ENCODE results near the gene AGAP2. TPM values are rescaled to one million over a fixed set of nuclear protein-coding genes. Genes with fewer than 3 reads are reported as not detected.

AGAP2 gene
- total and polyA plus RNA-seq, 9 of the 15 experiments (the other 6 are each of a cell fraction or from before 2014, with no cell fraction given), result 0.04 to 0.77 (median 0.28) TPM; not detected in 1

DNA sequence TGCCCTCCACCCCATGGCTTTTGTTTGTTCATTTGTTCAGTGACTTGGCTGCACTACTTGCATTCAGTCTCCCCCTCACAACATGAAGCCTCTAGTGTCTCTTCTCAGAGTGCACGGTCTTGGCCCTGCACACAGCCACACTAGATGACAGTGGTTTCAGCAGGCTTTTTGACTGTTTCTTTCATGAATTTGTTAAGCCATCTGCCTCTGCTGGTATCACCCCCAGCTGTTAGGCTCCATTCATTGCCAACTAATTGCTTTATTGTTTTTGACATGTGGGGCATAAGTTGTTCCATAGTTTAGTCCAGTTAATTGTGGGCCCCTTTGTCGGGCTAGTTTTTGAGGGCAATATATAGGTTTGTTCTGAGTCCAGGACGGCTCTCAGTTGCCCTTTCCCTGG lies 25.8 kb downstream of the AGAP2 start:
- no peaks in the 10 kb centered on the region for H4K20me1 ChIP-seq (replicated peaks; ENCODE audit: control insufficient read depth, insufficient read depth, low read length)
- H3K27ac ChIP-seq (ENCODE audit: extremely low read depth, low read depth, low read length), result no peak overlapping the region
- no TSS peak for BruUV-seq (replicated peaks)
- peaks cover 21% of the 10 kb centered on the region; the same call in 2 of the 3 replicates for H3K36me3 ChIP-seq (ENCODE audit: control insufficient read depth, insufficient read depth, low read length)
- FAIRE-seq (no peak), DNase-seq (ENCODE audit: extremely low read depth in 1 of 4, low spot score in 3 of 4) (no peak), ATAC-seq (no peak)
- H3K79me2 ChIP-seq (ENCODE audit: control insufficient read depth, insufficient read depth, low read length), result no peaks in the 10 kb centered on the region
- CTCF ChIA-PET (ENCODE audit: low intra/inter-chr PET ratio), result no interaction called here
- TF ChIP-seq SRF (CRISPR knock-in tag; IDR thresholded peaks at IDR 0.05) (no peak), MYBL2 (IDR thresholded peaks at IDR 0.05; ENCODE audit: low read depth) (no peak), MYBL2 (CRISPR knock-in tag; IDR thresholded peaks at IDR 0.05; ENCODE audit: borderline replicate concordance) (no peak), NFIC (IDR thresholded peaks at IDR 0.05) (no peak), FOXJ2 (tag; IDR thresholded peaks at IDR 0.05) (no peak)
- TF ChIP-seq, protein P1, sequence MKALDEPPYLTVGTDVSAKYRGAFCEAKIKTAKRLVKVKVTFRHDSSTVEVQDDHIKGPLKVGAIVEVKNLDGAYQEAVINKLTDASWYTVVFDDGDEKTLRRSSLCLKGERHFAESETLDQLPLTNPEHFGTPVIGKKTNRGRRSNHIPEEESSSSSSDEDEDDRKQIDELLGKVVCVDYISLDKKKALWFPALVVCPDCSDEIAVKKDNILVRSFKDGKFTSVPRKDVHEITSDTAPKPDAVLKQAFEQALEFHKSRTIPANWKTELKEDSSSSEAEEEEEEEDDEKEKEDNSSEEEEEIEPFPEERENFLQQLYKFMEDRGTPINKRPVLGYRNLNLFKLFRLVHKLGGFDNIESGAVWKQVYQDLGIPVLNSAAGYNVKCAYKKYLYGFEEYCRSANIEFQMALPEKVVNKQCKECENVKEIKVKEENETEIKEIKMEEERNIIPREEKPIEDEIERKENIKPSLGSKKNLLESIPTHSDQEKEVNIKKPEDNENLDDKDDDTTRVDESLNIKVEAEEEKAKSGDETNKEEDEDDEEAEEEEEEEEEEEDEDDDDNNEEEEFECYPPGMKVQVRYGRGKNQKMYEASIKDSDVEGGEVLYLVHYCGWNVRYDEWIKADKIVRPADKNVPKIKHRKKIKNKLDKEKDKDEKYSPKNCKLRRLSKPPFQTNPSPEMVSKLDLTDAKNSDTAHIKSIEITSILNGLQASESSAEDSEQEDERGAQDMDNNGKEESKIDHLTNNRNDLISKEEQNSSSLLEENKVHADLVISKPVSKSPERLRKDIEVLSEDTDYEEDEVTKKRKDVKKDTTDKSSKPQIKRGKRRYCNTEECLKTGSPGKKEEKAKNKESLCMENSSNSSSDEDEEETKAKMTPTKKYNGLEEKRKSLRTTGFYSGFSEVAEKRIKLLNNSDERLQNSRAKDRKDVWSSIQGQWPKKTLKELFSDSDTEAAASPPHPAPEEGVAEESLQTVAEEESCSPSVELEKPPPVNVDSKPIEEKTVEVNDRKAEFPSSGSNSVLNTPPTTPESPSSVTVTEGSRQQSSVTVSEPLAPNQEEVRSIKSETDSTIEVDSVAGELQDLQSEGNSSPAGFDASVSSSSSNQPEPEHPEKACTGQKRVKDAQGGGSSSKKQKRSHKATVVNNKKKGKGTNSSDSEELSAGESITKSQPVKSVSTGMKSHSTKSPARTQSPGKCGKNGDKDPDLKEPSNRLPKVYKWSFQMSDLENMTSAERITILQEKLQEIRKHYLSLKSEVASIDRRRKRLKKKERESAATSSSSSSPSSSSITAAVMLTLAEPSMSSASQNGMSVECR (CRISPR knock-in tag; IDR thresholded peaks at IDR 0.05), result no peak
- TF ChIP-seq, protein P2, sequence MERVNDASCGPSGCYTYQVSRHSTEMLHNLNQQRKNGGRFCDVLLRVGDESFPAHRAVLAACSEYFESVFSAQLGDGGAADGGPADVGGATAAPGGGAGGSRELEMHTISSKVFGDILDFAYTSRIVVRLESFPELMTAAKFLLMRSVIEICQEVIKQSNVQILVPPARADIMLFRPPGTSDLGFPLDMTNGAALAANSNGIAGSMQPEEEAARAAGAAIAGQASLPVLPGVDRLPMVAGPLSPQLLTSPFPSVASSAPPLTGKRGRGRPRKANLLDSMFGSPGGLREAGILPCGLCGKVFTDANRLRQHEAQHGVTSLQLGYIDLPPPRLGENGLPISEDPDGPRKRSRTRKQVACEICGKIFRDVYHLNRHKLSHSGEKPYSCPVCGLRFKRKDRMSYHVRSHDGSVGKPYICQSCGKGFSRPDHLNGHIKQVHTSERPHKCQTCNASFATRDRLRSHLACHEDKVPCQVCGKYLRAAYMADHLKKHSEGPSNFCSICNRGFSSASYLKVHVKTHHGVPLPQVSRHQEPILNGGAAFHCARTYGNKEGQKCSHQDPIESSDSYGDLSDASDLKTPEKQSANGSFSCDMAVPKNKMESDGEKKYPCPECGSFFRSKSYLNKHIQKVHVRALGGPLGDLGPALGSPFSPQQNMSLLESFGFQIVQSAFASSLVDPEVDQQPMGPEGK (CRISPR knock-in tag; IDR thresholded peaks at IDR 0.05; ENCODE audit: borderline replicate concordance), result no peak
- TF ChIP-seq, protein P3, sequence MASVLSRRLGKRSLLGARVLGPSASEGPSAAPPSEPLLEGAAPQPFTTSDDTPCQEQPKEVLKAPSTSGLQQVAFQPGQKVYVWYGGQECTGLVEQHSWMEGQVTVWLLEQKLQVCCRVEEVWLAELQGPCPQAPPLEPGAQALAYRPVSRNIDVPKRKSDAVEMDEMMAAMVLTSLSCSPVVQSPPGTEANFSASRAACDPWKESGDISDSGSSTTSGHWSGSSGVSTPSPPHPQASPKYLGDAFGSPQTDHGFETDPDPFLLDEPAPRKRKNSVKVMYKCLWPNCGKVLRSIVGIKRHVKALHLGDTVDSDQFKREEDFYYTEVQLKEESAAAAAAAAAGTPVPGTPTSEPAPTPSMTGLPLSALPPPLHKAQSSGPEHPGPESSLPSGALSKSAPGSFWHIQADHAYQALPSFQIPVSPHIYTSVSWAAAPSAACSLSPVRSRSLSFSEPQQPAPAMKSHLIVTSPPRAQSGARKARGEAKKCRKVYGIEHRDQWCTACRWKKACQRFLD (CRISPR knock-in tag; IDR thresholded peaks at IDR 0.05), result no peak
- TF ChIP-seq, protein P4, sequence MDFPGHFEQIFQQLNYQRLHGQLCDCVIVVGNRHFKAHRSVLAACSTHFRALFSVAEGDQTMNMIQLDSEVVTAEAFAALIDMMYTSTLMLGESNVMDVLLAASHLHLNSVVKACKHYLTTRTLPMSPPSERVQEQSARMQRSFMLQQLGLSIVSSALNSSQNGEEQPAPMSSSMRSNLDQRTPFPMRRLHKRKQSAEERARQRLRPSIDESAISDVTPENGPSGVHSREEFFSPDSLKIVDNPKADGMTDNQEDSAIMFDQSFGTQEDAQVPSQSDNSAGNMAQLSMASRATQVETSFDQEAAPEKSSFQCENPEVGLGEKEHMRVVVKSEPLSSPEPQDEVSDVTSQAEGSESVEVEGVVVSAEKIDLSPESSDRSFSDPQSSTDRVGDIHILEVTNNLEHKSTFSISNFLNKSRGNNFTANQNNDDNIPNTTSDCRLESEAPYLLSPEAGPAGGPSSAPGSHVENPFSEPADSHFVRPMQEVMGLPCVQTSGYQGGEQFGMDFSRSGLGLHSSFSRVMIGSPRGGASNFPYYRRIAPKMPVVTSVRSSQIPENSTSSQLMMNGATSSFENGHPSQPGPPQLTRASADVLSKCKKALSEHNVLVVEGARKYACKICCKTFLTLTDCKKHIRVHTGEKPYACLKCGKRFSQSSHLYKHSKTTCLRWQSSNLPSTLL (IDR thresholded peaks at IDR 0.05), result no peak
- in situ Hi-C loops (cut with MboI) (no loop called here), intact Hi-C loops (cut with micrococcal nuclease) (no loop called here)
- no peaks in the 10 kb centered on the region for H3K9me3 ChIP-seq (replicated peaks; ENCODE audit: control insufficient read depth, insufficient read depth, low read depth, low read length)
- POLR2A ChIA-PET, result interaction anchor here (0.7 to 1.2 kb wide), 3 partner anchors 11 to 17 kb away, joined by 3 to 5 read pairs (median 4); no protein-coding TSS in a partner anchor
- H3K4me3 ChIP-seq, result no peak overlapping the region
- no peak overlapping the region for H3K9ac ChIP-seq (ENCODE audit: insufficient read depth in 1 of 2, low read depth in 2 of 2, low read length in 2 of 2)
- H2AFZ ChIP-seq (ENCODE audit: low read depth, low read length), result no peak overlapping the region
- H3K4me2 ChIP-seq (ENCODE audit: insufficient read depth, low read length), result no peak overlapping the region
- H3K9me1 ChIP-seq (ENCODE audit: control insufficient read depth, insufficient read depth, low read length), result no peaks in the 10 kb centered on the region
- WGBS (ENCODE audit: insufficient coverage, low coverage, missing lambda C conversion rate), result 61% methylated on average over 3 of the region's 3 CpGs
- no peaks in the 10 kb centered on the region for H3K27me3 ChIP-seq (ENCODE audit: control insufficient read depth in 2 of 2, insufficient read depth in 2 of 2, low read length in 2 of 2)
- no peaks in the 10 kb centered on the region; a peak in 2 of 5 replicates for H3K4me1 ChIP-seq (replicated peaks in 1 of 2; ENCODE audit: control insufficient read depth in 2 of 2, insufficient read depth in 2 of 2, low read length in 2 of 2)
